H1 (cell line): ENCODE measurements around the gene PHRF1. TPM values are rescaled to one million over a fixed set of nuclear protein-coding genes. Genes with fewer than 3 reads are reported as not detected.

Experiments
- CTCF ChIA-PET: fragments of 300-600 bp; sonication (Branson Sonifier 250); formaldehyde crosslinking; loops from one replicate; lab custom pipeline; 2021; ENCODE audit not compliant: partially characterized antibody; lab: Charles Lee
- POLR2A ChIA-PET: fragments of 300-600 bp; sonication (Branson Sonifier 250); formaldehyde crosslinking; loops from one replicate; lab custom pipeline; 2021; ENCODE audit warnings: inconsistent platforms; ENCODE audit not compliant: partially characterized antibody; lab: Charles Lee
- DNase-seq, 2 experiments: peaks; one replicate each; pipeline versions ENCODE4 v3.0.0 to v3.0.0-alpha.2; 2010 to 2022; ENCODE audit warnings: low spot score in 2 of 2, low read depth in 1 of 2, mixed read lengths in 1 of 2
- FAIRE-seq: peaks from 2 replicates; lab custom pipeline; 2011; peaks lifted over from hg19 to GRCh38; lab: Jason Lieb, UNC
- H2AFZ ChIP-seq: 2 replicates; pipeline ENCODE4 v1.8.1; 2012; ENCODE audit warnings: low read length, inconsistent platforms
- H2AK5ac ChIP-seq: 2 replicates; pipeline ENCODE4 v1.6.1; 2013; ENCODE audit warnings: low read depth, low read length
- H2BK120ac ChIP-seq: replicated peaks from 2 replicates; pipeline ENCODE3; 2013; ENCODE audit warnings: low read depth, low read length, inconsistent platforms
- H2BK12ac ChIP-seq: 2 replicates; pipeline ENCODE4 v1.6.1; 2013; ENCODE audit warnings: low read depth, low read length
- H2BK15ac ChIP-seq: 2 replicates; pipeline ENCODE4 v1.6.1; 2013; ENCODE audit warnings: low read length
- H2BK20ac ChIP-seq: 2 replicates; pipeline ENCODE4 v1.6.1; 2013; ENCODE audit warnings: low read length
- H2BK5ac ChIP-seq: 2 replicates; pipeline ENCODE4 v1.6.1; 2013; ENCODE audit warnings: low read depth, low read length
- H3K14ac ChIP-seq: 2 replicates; pipeline ENCODE4 v1.6.1; 2013; ENCODE audit warnings: inconsistent platforms; ENCODE audit not compliant: insufficient read length
- H3K18ac ChIP-seq: 2 replicates; pipeline ENCODE4 v1.6.1; 2013; ENCODE audit warnings: low read length; ENCODE audit errors: extremely low read depth
- H3K23ac ChIP-seq: 2 replicates; pipeline ENCODE4 v1.6.1; 2013; ENCODE audit warnings: inconsistent platforms; ENCODE audit not compliant: insufficient read length
- H3K23me2 ChIP-seq: 2 replicates; pipeline ENCODE4 v1.6.1; 2013; ENCODE audit warnings: low read depth, low read length
- H3K27ac ChIP-seq: 2 replicates; pipeline ENCODE4 v1.6.1; 2011; ENCODE audit warnings: low read depth, low read length, inconsistent platforms
- H3K27me3 ChIP-seq, 4 experiments: replicated peaks in 1 of 4; 1 replicate in 1 of 4; 2 replicates in 3 of 4; pipeline versions ENCODE4 v1.6.1 to v1.8.1; 2011 to 2013; ENCODE audit warnings: low read length in 3 of 4, mild to moderate bottlenecking in 3 of 4, inconsistent platforms in 2 of 4, mixed read lengths in 2 of 4, moderate library complexity in 1 of 4; ENCODE audit not compliant: control insufficient read depth in 3 of 4, insufficient read depth in 3 of 4; ENCODE audit errors: extremely low read depth in 1 of 4
- H3K36me3 ChIP-seq, 4 experiments: 2 replicates each; pipeline versions ENCODE4 v1.6.1 to v1.8.1; 2011 to 2013; ENCODE audit warnings: mild to moderate bottlenecking in 4 of 4, low read length in 3 of 4, moderate library complexity in 2 of 4, control low read depth in 1 of 4, inconsistent platforms in 1 of 4; ENCODE audit not compliant: insufficient read depth in 4 of 4, control insufficient read depth in 2 of 4
- H3K4ac ChIP-seq: replicated peaks from 2 replicates; pipeline ENCODE3; 2013; ENCODE audit warnings: low read length, low read depth, mixed read lengths, inconsistent platforms; ENCODE audit not compliant: insufficient read length
- H3K4me1 ChIP-seq, 4 experiments: replicated peaks in 1 of 4; 1 replicate in 1 of 4; 2 replicates in 3 of 4; pipeline versions ENCODE4 v1.6.1 to v1.8.1; 2011 to 2013; ENCODE audit warnings: low read length in 3 of 4, inconsistent platforms in 2 of 4, mixed read lengths in 1 of 4; ENCODE audit not compliant: insufficient read depth in 4 of 4, control insufficient read depth in 3 of 4
- H3K4me2 ChIP-seq, 2 experiments: 2 replicates each; pipeline versions ENCODE4 v1.6.1 to v1.8.1; 2011 to 2013; ENCODE audit warnings: low read depth in 2 of 2, low read length in 2 of 2, control low read depth in 1 of 2, inconsistent platforms in 1 of 2, mild to moderate bottlenecking in 1 of 2; ENCODE audit not compliant: insufficient read depth in 1 of 2
- H3K4me3 ChIP-seq, 4 experiments: fragments of 200-600, 300-600 bp in 1 of 4; sonication (generic), shearing (Covaris generic), sonication (Bioruptor Twin) in 1 of 4; 2 replicates each; pipeline versions ENCODE4 v1.5.1 to v1.8.1; 2011 to 2016; ENCODE audit warnings: low read length in 4 of 4, low read depth in 3 of 4, control low read depth in 2 of 4, inconsistent platforms in 2 of 4, mild to moderate bottlenecking in 2 of 4, mixed read lengths in 1 of 4, moderate library complexity in 1 of 4; ENCODE audit not compliant: insufficient read depth in 2 of 4; ENCODE audit errors: extremely low read depth in 1 of 4
- H3K56ac ChIP-seq: replicated peaks from 2 replicates; pipeline ENCODE3; 2013; ENCODE audit warnings: low read depth, mild to moderate bottlenecking, mixed read lengths, low read length, inconsistent platforms; ENCODE audit not compliant: insufficient read length
- H3K79me1 ChIP-seq: 2 replicates; pipeline ENCODE4 v1.6.1; 2013; ENCODE audit warnings: low read depth, low read length, control low read depth
- H3K79me2 ChIP-seq, 2 experiments: 2 replicates each; pipeline versions ENCODE4 v1.6.1 to v1.8.1; 2012 to 2013; ENCODE audit warnings: low read length in 2 of 2, mild to moderate bottlenecking in 2 of 2, inconsistent platforms in 1 of 2; ENCODE audit not compliant: insufficient read depth in 2 of 2, control insufficient read depth in 1 of 2
- H3K9ac ChIP-seq, 4 experiments: replicated peaks in 1 of 4; 1 replicate in 1 of 4; 2 replicates in 3 of 4; pipeline versions ENCODE4 v1.6.1 to v1.8.1; 2011 to 2013; ENCODE audit warnings: low read depth in 3 of 4, low read length in 3 of 4, control low read depth in 2 of 4, mild to moderate bottlenecking in 2 of 4, moderate library complexity in 2 of 4, inconsistent platforms in 1 of 4; ENCODE audit errors: extremely low read depth in 1 of 4
- H3K9me3 ChIP-seq, 2 experiments: 2 replicates each; pipeline versions ENCODE4 v1.6.1 to v1.8.1; 2012 to 2013; ENCODE audit warnings: mild to moderate bottlenecking in 2 of 2, moderate library complexity in 2 of 2, control low read depth in 1 of 2, inconsistent platforms in 1 of 2, low read depth in 1 of 2, low read length in 1 of 2, mixed read lengths in 1 of 2; ENCODE audit not compliant: insufficient read depth in 2 of 2
- H4K20me1 ChIP-seq, 2 experiments: replicated peaks in 1 of 2; 2 replicates each; pipeline versions ENCODE3 to v1.8.1; 2011 to 2013; ENCODE audit warnings: inconsistent platforms in 2 of 2, low read length in 2 of 2, mild to moderate bottlenecking in 1 of 2; ENCODE audit not compliant: insufficient read depth in 2 of 2, control insufficient read depth in 1 of 2
- H4K5ac ChIP-seq: 2 replicates; pipeline ENCODE4 v1.6.1; 2013; ENCODE audit warnings: low read length, low read depth, mixed read lengths, inconsistent platforms; ENCODE audit not compliant: insufficient read length
- H4K8ac ChIP-seq: 2 replicates; pipeline ENCODE4 v1.8.0; 2013; ENCODE audit warnings: mild to moderate bottlenecking, moderate library complexity, low read length, inconsistent platforms; ENCODE audit not compliant: insufficient read depth; ENCODE audit errors: extremely low read depth
- H4K91ac ChIP-seq: replicated peaks from 2 replicates; pipeline ENCODE3; 2013; ENCODE audit warnings: low read length, mixed read lengths, inconsistent platforms; ENCODE audit not compliant: insufficient read length
- ASH2L ChIP-seq: fragments of 200-600, 300-600 bp; sonication (generic); IDR thresholded peaks from one replicate; pipeline ENCODE4 v1.7.1; 2017; ENCODE audit warnings: low read length
- BACH1 ChIP-seq: IDR thresholded peaks from 2 replicates; pipeline ENCODE4 v1.6.1; 2012; ENCODE audit warnings: low read length, improper control_type of control experiment
- NANOG ChIP-seq: IDR thresholded peaks from 2 replicates; pipeline ENCODE4 v1.6.1; 2011; ENCODE audit warnings: low read length, low read depth, mild to moderate bottlenecking, inconsistent platforms; ENCODE audit not compliant: insufficient read depth, poor library complexity, severe bottlenecking
- POU5F1 ChIP-seq: IDR thresholded peaks from 2 replicates; pipeline ENCODE4 v1.6.1; 2011; ENCODE audit warnings: low read depth, mild to moderate bottlenecking, low read length, moderate library complexity
- SP1 ChIP-seq: IDR thresholded peaks from 2 replicates; pipeline ENCODE4 v1.6.1; 2011; ENCODE audit warnings: low read depth, low read length
- SP2 ChIP-seq: IDR thresholded peaks from 2 replicates; pipeline ENCODE4 v1.6.1; 2012; ENCODE audit warnings: mild to moderate bottlenecking, low read length, inconsistent platforms
- SRF ChIP-seq: IDR thresholded peaks from 2 replicates; pipeline ENCODE4 v1.6.1; 2011; ENCODE audit warnings: mild to moderate bottlenecking, low read depth, low read length, moderate library complexity
- WGBS, 2 experiments: shearing (Covaris generic) in 1 of 2; methylation state at CpG; one replicate each; pipeline versions ENCODE4 v1.1.6 to v1.1.7; 2013 to 2015; ENCODE audit warnings: low lambda C conversion rate in 2 of 2, mixed read lengths in 2 of 2, inconsistent platforms in 1 of 2, low coverage in 1 of 2, missing lambda C conversion rate in 1 of 2; ENCODE audit not compliant: insufficient replicate concordance in 2 of 2, insufficient coverage in 1 of 2, insufficient read length in 1 of 2; ENCODE audit errors: extremely low coverage in 1 of 2, missing lambda C conversion rate in 1 of 2; 5-methylcytosine and 5-hydroxymethylcytosine counted together
- polyA plus RNA-seq, 7 experiments: library from polyadenylated mRNA; depleted of rRNA in 3 of 7; stranded (reverse) in 5 of 7; unstranded in 2 of 7; fragments of >200 nt in 5 of 7; fragments of 200-250 nt in 2 of 7; gene quantifications; 1 replicate in 5 of 7; 2 replicates in 1 of 7; 4 replicates in 1 of 7; pipeline versions ENCODE4 v1.2.1 to v1.2.3, GENCODE V29; 2011 to 2013; ENCODE audit warnings: missing spikeins in 2 of 7, mixed read lengths in 2 of 7
- total RNA-seq: library from RNA; stranded (reverse); fragmentation: NEBNext Ultra II Directional; extraction: Animal tissue kit (Norgen Biotek cat#: 25700); gene quantifications from 2 replicates; pipeline ENCODE4 v1.2.1, GENCODE V29; 2021
- TF ChIP-seq, protein P1 (sequence below): IDR thresholded peaks from 2 replicates; pipeline ENCODE4 v1.6.1; 2011; ENCODE audit warnings: low read length, improper control_type of control experiment

The PHRF1 gene
- total and polyA plus RNA-seq, 2 of the 8 experiments (the other 6 are each of a cell fraction or from before 2014, with no cell fraction given) = 13.4 to 37.3 TPM

DNA sequence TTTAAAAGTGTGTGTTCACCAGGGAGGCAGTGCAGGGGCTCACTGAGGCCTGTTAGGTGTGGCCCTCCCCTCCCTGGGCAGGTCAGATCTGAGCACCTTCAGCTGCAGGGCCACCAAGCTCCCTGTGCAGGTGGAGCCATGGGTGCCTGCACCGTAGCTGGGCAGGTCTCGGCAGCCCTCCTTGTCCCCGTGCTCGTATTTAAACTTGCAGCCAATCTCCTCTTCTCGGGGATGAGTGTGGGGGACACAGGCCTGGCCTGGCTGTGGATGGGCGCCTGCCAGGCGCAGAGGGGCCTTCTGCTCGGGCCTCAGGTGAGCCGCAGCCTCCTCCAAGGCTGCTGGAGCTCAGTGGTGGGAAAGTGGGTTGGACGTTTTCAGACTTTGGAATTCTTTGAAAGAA lies 19.1 kb downstream of the PHRF1 start:
- Histone ChIP-seq H3K27ac (no peak overlapping the region; the same call in 1 of the 2 replicates), H4K8ac (no peak overlapping the region), H3K23me2 (no peaks in the 10 kb centered on the region), H4K5ac (no peak overlapping the region), H3K18ac (no peak overlapping the region), H3K4ac (no peak overlapping the region), H3K9me3 (no peaks in the 10 kb centered on the region), H3K4me1 (no peaks in the 10 kb centered on the region), H2BK12ac (no peak overlapping the region), H2BK15ac (no peak overlapping the region), H2BK120ac (no peak overlapping the region), H3K79me2 (no peaks in the 10 kb centered on the region; a peak in 1 of 4 replicates), H3K79me1 (peaks cover 4% of the 10 kb centered on the region; the same call in 1 of the 2 replicates), H2AK5ac (no peak overlapping the region), H4K91ac (no peak overlapping the region), H2AFZ (no peak overlapping the region), H3K36me3 (peaks cover 18 to 66% (median 52%) of the 10 kb centered on the region in 4 experiments), H3K9ac (no peak overlapping the region), H3K23ac (no peak overlapping the region), H3K27me3 (no peaks in the 10 kb centered on the region), H3K56ac (no peak overlapping the region), H4K20me1 (peaks cover 5 to 6% of the 10 kb centered on the region in 2 experiments), H2BK20ac (no peak overlapping the region), H3K4me2 (no peak overlapping the region), H3K4me3 (no peak overlapping the region), H2BK5ac (no peak overlapping the region), H3K14ac (no peak overlapping the region)
- no peak for FAIRE-seq
- POLR2A ChIA-PET = no interaction called here
- 88% methylated on average over 9 of the region's 10 CpGs; no CpG with 5 or more reads in 1 of the 2 experiments for WGBS, 2 experiments
- DNase-seq = no peak
- CTCF ChIA-PET = interaction anchor here (0.5 to 2.4 kb wide), 9 partner anchors 9 to 70 kb away, joined by 3 to 8 read pairs (median 4); no protein-coding TSS in a partner anchor
- TF ChIP-seq POU5F1 (no peak), SP1 (no peak), ASH2L (no peak), NANOG (no peak), SP2 (no peak), SRF (no peak), BACH1 (no peak)
- TF ChIP-seq, protein P1, sequence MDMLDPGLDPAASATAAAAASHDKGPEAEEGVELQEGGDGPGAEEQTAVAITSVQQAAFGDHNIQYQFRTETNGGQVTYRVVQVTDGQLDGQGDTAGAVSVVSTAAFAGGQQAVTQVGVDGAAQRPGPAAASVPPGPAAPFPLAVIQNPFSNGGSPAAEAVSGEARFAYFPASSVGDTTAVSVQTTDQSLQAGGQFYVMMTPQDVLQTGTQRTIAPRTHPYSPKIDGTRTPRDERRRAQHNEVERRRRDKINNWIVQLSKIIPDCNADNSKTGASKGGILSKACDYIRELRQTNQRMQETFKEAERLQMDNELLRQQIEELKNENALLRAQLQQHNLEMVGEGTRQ = no peak
